Activated CD4-positive, alpha-beta T cell treated with anti-CD3 and anti-CD28 coated beads, Interleukin-2, amount 10 ng/mL, durations not matched to agents 24 days and 14 days (primary cell): ENCODE data around the gene MTA1. TPM values are rescaled to one million over a fixed set of nuclear protein-coding genes. Genes with fewer than 3 reads are reported as not detected.

Source experiments
- DNase-seq: peaks from one replicate; pipeline ENCODE4 v3.0.0; 2022
- H3K27ac Mint-ChIP-seq: one replicate; pipeline ENCODE4 v1.8.0; 2022; ENCODE audit warnings: mild to moderate bottlenecking, mixed read lengths
- H3K27me3 Mint-ChIP-seq: one replicate; pipeline ENCODE4 v1.8.0; 2022; ENCODE audit warnings: mixed read lengths
- H3K36me3 Mint-ChIP-seq: one replicate; pipeline ENCODE4 v1.8.0; 2022; ENCODE audit warnings: low read depth, mild to moderate bottlenecking, mixed read lengths
- H3K4me1 Mint-ChIP-seq: one replicate; pipeline ENCODE4 v1.8.0; 2021; ENCODE audit warnings: mixed read lengths
- H3K4me3 Mint-ChIP-seq: one replicate; pipeline ENCODE4 v1.8.0; 2022; ENCODE audit warnings: mild to moderate bottlenecking, moderate library complexity, mixed read lengths
- H3K9me3 Mint-ChIP-seq: one replicate; pipeline ENCODE4 v1.8.0; 2021; ENCODE audit warnings: mixed read lengths
- intact Hi-C: fragments of 100-400 bp; cut with micrococcal nuclease; formaldehyde crosslinking; loops from one replicate; pipeline ENCODE4 v1.15.1; 2023
- total RNA-seq: library from RNA; stranded (reverse); gene quantifications from 2 replicates; pipeline ENCODE4 v1.2.3, GENCODE V29; 2022

Gene MTA1
- total RNA-seq, 1 donor from 2014 or later = 187 TPM

DNA sequence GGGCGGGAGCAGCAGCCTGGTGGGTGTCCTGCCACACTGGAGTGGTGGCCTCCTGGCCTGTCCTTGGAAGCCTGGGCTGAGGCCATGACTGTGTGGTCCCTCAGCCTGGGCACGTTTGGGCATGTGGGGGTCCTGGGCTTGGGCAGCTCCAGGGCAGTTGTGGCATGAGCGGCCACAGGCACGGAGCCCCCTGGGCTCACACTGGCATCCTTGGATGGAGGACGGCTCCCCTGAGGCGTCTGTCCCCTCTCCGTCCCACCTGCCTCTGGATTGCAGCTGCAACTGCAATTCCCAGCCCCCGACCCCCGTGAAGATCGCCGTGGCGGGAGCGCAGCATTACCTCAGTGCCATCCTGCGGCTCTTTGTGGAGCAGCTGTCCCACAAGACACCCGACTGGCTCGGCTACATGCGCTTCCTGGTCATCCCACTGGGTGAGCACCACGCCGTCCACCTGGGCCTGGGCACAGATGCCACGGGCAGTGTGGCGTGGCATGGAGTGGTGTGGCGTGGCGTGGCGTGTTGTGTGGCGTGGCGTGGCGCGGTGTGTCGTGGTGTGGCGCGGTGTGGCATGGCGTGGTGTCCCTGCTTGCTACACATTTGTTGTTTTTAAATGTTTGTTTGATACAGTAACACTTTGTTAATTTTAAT lies 36.4 kb upstream of the MTA1 start:
- Mint-ChIP-seq H3K36me3 (peaks cover 1% of the 10 kb centered on the region), H3K9me3 (no peaks in the 10 kb centered on the region), H3K27ac (no peak overlapping the region), H3K27me3 (no peaks in the 10 kb centered on the region), H3K4me3 (no peak overlapping the region), H3K4me1 (no peaks in the 10 kb centered on the region)
- DNase-seq = no peak
- intact Hi-C loops = no loop called here

GRCh38 chr14:105384041-105384557 lies 35.5 kb upstream of the MTA1 start:
- Mint-ChIP-seq H3K4me1 (no peaks in the 10 kb centered on the region), H3K4me3 (no peak overlapping the region), H3K9me3 (no peaks in the 10 kb centered on the region), H3K36me3 (peaks cover 1% of the 10 kb centered on the region), H3K27ac (no peak overlapping the region), H3K27me3 (no peaks in the 10 kb centered on the region)
- intact Hi-C loops = no loop called here
- no peak for DNase-seq

DNA sequence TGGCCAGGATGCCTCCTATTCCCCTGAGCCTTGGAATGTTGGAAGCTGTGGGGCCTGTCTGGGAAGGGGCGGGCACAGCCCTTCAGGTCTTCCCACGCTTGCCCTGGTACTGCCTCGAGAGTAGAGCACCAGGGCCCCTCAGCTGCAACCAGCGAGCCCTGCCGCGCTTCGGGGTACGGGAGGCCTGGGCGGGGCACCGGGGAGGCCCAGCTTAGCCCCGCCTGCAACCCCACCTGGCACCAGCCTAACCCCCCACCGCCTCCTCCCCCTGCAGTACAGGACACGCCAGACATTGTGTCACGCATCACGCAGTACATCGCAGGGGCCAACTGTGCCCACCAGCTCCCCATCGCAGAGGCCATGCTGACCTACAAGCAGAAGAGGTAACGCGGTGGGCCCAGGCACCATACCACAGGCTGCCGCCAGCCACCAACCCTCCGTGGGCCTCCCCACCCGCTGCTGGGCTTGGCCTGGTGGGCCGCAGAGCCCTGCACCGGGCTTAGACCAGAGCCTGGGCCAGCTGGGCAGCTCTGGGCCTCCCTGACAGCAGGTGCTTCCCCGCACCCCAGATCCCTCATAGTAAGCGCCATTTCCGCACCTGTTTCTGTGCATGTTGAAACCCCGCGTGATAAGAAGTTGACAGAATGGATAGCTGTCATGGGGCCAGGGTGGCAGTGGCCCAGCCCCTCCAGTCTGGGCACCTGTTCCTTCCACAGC lies 34.9 kb upstream of the MTA1 start:
- no peak for DNase-seq
- H3K27me3 Mint-ChIP-seq = no peaks in the 10 kb centered on the region
- no peak overlapping the region for H3K4me3 Mint-ChIP-seq
- intact Hi-C loops = no loop called here
- no peaks in the 10 kb centered on the region for H3K4me1 Mint-ChIP-seq
- peaks cover 1% of the 10 kb centered on the region for H3K36me3 Mint-ChIP-seq
- H3K9me3 Mint-ChIP-seq = no peaks in the 10 kb centered on the region
- H3K27ac Mint-ChIP-seq = no peak overlapping the region

GRCh38 chr14:105385322-105385637 lies 34.3 kb upstream of the MTA1 start:
- no peak for DNase-seq
- Mint-ChIP-seq H3K9me3 (no peaks in the 10 kb centered on the region), H3K27ac (no peak overlapping the region), H3K4me3 (no peak overlapping the region), H3K4me1 (peaks cover 2% of the 10 kb centered on the region), H3K27me3 (no peaks in the 10 kb centered on the region), H3K36me3 (peaks cover 1% of the 10 kb centered on the region)
- intact Hi-C loops = no loop called here

DNA sequence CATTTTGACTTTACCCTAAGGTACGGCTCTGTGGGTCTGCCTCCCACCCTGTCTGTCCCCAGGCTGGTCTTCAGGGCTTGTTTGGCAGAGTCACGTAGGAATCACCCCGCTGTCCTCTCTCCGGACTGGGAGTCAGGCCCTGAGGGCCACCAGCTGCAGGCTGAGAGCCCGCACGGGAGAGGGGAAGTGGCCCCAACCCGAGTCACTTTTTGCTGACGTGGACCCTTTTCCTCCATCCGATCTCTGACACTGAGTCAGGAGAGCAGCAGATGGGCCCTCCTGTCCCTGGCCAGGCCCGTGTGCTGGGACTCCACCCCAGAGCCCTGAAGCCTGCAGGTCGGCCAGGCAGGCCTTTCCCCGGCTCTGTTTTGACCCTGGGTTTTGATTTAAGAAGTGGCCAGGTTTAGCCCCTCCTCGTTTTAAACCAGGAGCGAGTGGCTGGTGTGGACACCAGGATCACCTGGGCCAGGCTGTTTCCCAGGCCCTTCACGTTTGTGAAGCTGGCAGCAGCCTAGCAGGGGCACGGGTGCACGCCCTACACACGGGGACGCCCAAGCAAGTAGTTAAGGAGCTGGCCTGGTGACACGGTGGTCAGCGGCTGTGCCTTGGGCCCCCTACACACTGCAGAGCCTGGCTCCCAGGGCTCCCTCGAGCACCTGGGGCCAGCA lies 33.8 kb upstream of the MTA1 start:
- H3K4me3 Mint-ChIP-seq = no peak overlapping the region
- intact Hi-C loops = no loop called here
- DNase-seq = no peak
- no peaks in the 10 kb centered on the region for H3K9me3 Mint-ChIP-seq
- H3K4me1 Mint-ChIP-seq = peaks cover 5% of the 10 kb centered on the region
- H3K36me3 Mint-ChIP-seq = peaks cover 1% of the 10 kb centered on the region
- no peak overlapping the region for H3K27ac Mint-ChIP-seq
- no peaks in the 10 kb centered on the region for H3K27me3 Mint-ChIP-seq

DNA sequence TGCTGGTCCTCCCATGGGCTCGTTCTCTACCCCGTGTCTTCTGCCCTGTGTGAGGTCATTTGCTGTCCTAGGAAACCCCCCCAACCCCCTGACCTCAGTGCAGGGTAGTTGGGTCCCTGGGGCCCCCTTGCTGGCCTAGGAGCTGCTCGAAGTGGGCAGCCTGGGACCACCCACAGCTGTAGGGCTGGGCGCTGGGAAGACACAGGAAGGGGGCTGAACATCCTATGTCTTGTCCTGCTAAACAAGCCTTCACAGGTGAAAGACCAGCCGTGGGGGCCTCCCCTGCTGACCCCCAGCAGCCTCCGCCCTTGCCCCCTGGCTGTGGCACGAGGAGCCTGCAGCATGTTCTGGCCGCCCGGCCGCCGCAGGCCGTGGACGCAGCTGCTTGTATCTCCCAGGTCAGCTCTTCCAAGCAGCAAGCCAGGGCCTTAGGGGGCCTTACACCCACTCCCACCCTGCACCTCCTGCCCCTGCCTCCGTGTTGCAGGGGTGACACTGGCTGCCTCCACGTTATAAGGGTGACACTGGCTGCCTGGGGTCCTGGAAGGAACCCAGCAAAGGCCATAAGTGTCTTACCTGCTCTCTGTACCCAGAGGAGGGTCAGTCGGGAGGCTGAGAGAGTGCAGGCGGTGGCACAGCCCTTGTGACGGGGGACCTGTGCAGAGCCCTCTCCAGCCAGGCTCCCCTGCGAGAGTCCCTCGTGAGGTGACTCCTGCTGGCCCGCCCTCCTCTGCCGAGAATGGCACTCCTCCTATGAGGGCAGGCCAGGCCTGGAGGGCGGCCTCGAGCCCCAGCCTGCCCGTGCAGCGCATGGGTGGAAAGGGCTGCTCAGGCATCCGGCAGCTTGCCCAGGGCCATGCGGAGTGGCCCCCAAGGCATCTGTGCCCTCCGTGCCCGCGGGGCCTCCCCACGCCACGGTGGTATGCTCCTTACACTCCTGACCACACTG lies 32.8 kb upstream of the MTA1 start:
- no peaks in the 10 kb centered on the region for H3K27me3 Mint-ChIP-seq
- H3K4me3 Mint-ChIP-seq = no peak overlapping the region
- no peaks in the 10 kb centered on the region for H3K9me3 Mint-ChIP-seq
- H3K27ac Mint-ChIP-seq = no peak overlapping the region
- peaks cover 5% of the 10 kb centered on the region for H3K4me1 Mint-ChIP-seq
- H3K36me3 Mint-ChIP-seq = peaks cover 1% of the 10 kb centered on the region
- DNase-seq = no peak
- intact Hi-C loops = no loop called here

DNA sequence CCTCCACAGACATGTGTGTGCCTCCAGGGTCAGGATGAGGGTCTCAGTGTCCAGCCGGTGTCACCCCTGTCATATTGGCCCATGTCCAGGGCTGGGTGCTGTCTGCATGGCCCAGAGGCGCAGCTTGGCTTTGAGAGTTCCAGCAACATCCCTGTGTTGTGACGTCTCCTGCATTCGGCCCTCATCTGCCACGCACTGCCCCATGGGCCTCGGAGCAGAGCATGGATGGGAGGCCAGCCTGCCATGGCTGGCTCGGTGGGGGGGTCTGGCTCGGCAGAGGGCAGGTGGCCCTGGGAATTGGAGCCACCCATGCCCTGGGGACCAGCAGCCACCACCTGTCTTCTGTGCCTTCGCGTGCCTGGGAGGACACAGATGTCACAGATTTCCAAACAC lies 32.1 kb upstream of the MTA1 start:
- no peak for DNase-seq
- H3K4me1 Mint-ChIP-seq = peaks cover 5% of the 10 kb centered on the region
- no peak overlapping the region for H3K27ac Mint-ChIP-seq
- H3K9me3 Mint-ChIP-seq = no peaks in the 10 kb centered on the region
- intact Hi-C loops = no loop called here
- H3K27me3 Mint-ChIP-seq = no peaks in the 10 kb centered on the region
- H3K4me3 Mint-ChIP-seq = no peak overlapping the region
- peaks cover 1% of the 10 kb centered on the region for H3K36me3 Mint-ChIP-seq

DNA sequence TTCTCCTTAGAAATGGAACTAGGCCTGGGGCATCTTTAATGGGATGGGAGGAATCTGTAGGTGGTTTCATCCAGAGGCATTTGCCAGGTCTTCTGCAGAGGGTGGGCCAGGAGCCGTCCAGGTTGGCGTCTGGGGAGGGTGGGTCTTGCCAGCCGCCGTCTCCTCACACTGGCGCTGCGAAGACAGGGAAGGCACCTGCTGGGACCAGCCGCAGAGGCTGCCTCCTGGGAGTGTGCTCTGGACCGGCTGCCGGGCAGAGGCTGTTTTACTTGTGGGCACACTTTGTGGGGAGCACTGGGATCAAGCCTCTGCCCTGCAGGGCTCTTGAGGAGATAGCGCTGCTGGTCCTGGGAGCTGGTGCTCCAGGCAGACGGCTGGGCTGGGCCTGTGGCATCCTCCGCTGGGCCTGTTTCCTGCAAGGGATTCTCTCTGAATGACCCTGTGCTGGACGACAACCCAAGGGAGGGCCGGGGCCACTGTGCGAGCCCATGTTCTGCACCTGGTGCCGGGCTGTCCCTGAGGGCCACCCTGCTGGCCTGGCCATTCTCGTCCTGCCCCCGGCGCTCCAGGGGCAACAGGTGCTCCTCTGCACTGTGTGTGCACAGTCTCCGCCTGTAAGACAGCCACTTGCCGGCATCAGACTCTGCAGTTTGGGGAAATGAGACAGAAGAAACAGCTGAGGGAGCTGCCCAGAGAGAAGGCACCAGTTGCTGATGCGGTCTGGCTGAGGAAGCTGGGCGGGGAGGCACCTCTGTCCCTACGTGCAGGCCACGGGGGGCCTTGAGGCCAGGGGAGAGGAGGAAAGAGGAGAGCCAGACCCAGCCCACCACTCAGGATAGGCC lies 31.3 kb upstream of the MTA1 start:
- no peaks in the 10 kb centered on the region for H3K9me3 Mint-ChIP-seq
- H3K27me3 Mint-ChIP-seq = no peaks in the 10 kb centered on the region
- H3K36me3 Mint-ChIP-seq = peaks cover 1% of the 10 kb centered on the region
- intact Hi-C loops = no loop called here
- peaks cover 5% of the 10 kb centered on the region for H3K4me1 Mint-ChIP-seq
- no peak for DNase-seq
- no peak overlapping the region for H3K4me3 Mint-ChIP-seq
- no peak overlapping the region for H3K27ac Mint-ChIP-seq

DNA sequence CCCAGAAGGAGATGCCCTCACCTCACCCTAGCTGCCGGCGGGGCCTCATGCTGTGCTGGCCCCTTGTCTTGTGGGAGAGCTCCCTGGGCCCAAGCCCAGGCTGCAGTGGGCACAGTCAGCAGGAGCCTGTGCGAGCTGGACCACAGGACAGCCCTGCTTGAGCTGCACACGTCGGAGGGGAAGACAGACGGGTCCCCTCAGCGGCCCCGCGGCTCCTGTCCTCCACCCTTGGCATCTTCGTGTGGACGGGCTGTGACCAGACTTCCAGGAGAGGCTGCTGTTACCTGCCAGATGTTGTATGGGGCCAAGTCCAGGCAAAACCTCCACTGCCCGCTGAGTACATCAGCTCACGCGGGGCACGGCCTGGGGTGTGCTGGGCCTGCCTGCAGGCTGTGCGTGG lies 30.7 kb upstream of the MTA1 start:
- Mint-ChIP-seq H3K4me1 (peaks cover 5% of the 10 kb centered on the region), H3K4me3 (no peak overlapping the region)

DNA sequence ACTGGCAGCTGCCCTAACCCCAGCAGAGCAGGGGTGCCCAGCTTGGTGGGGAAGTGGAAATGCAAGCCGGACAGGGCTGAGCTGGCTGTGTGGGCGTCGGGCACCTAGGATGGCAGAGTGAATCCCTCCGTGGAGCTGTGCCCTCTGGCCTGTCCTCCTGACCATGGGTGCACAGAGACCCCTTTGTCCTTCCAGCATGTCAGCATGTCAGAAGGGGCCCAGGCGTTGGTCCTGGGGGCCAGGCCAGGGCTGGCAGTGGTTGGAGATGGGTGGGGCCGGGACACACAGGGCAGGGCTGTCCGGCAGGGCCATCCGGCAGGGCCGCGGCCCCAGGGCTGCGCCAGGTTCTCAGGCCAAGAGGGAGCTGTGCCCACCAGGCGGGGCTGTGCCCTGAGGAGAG lies 30.1 kb upstream of the MTA1 start:
- Mint-ChIP-seq H3K4me3 (no peak overlapping the region), H3K9me3 (no peaks in the 10 kb centered on the region), H3K27ac (no peak overlapping the region), H3K4me1 (peaks cover 5% of the 10 kb centered on the region), H3K36me3 (no peaks in the 10 kb centered on the region), H3K27me3 (no peaks in the 10 kb centered on the region)
- intact Hi-C loops = no loop called here
- no peak for DNase-seq

More for the DNA sequence above, 30.7 kb upstream of the MTA1 start:
- H3K27ac Mint-ChIP-seq = no peak overlapping the region
- H3K9me3 Mint-ChIP-seq = no peaks in the 10 kb centered on the region
- H3K27me3 Mint-ChIP-seq = no peaks in the 10 kb centered on the region
- no peaks in the 10 kb centered on the region for H3K36me3 Mint-ChIP-seq
- intact Hi-C loops = no loop called here
- DNase-seq = no peak

- Mint-ChIP-seq H3K4me1 (peaks cover 5% of the 10 kb centered on the region), H3K36me3 (no peaks in the 10 kb centered on the region), H3K27me3 (no peaks in the 10 kb centered on the region), H3K9me3 (no peaks in the 10 kb centered on the region), H3K27ac (no peak overlapping the region), H3K4me3 (no peak overlapping the region)
- intact Hi-C loops = no loop called here
- no peak for DNase-seq
These were observed 29.4 kb upstream of the MTA1 start for GRCh38 chr14:105389976-105390848.

GRCh38 chr14:105390849-105391500 lies 28.7 kb upstream of the MTA1 start:
- Mint-ChIP-seq H3K27ac (no peak overlapping the region), H3K27me3 (no peaks in the 10 kb centered on the region), H3K4me1 (peaks cover 5% of the 10 kb centered on the region), H3K36me3 (no peaks in the 10 kb centered on the region), H3K4me3 (no peak overlapping the region), H3K9me3 (no peaks in the 10 kb centered on the region)
- DNase-seq = no peak
- intact Hi-C loops = no loop called here
